ENCODE data around the gene PSMG3. TPM values are rescaled to one million over a fixed set of nuclear protein-coding genes. Genes with fewer than 3 reads are reported as not detected.

Gene PSMG3
- total RNA-seq, 1 experiment from 2014 or later = 63.0 TPM

DNA sequence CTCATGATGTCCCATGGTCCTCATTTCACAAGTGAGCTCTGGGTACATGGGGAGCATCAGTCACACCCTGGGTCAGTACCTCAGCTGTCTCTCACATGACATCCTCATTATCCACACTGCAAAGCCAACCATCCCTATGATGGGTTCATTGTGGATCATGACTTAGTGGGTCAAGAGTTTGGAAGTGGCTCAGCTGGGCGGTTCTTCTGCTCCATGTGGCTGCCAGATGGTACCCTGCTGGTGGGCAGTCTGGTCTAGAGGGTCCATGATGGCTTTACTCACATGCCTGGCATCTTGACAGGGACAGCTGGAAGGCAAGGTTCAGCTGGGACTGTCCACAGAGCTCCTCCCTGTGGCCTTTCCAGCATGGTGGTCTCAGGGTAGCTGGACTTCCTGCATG, 19.1 kb upstream of the PSMG3 start:
- peaks cover 7 to 8% of the 10 kb centered on the region in 2 experiments; a peak in 3 of 5 replicates for H3K9me3 Mint-ChIP-seq
- H2AFZ ChIP-seq (ENCODE audit: low read length) = no peak overlapping the region
- no peak overlapping the region for H4K91ac ChIP-seq (ENCODE audit: insufficient read length, low read depth, low read length)
- no peak overlapping the region for H3K18ac ChIP-seq (ENCODE audit: insufficient read length, low read depth, low read length)
- H3K4me1 ChIP-seq (ENCODE audit: insufficient read depth, low read length) = no peaks in the 10 kb centered on the region
- WGBS (ENCODE audit: extremely low coverage, insufficient read length, low lambda C conversion rate) = no CpG with 5 or more reads among the region's 1 CpG
- no peak overlapping the region for H3K14ac ChIP-seq (ENCODE audit: insufficient read depth, low read length)
- H3K27me3 ChIP-seq (ENCODE audit: insufficient read depth, low read length) = no peaks in the 10 kb centered on the region
- H4K20me1 ChIP-seq (ENCODE audit: control insufficient read depth, insufficient read depth, insufficient read length) = no peaks in the 10 kb centered on the region
- no peak overlapping the region for H3K4me3 Mint-ChIP-seq
- no peaks in the 10 kb centered on the region for H3K23me2 ChIP-seq (ENCODE audit: insufficient read length, low read depth, low read length, poor library complexity, severe bottlenecking)
- H2BK12ac ChIP-seq (ENCODE audit: insufficient read length, low read depth, low read length) = no peak overlapping the region
- no peak overlapping the region for H3K4me2 ChIP-seq (ENCODE audit: insufficient read depth, insufficient read length, low read length)
- H3K79me1 ChIP-seq (ENCODE audit: insufficient read depth, low read depth, low read length, poor library complexity, severe bottlenecking) = no peaks in the 10 kb centered on the region
- H2BK20ac ChIP-seq (ENCODE audit: low read depth, low read length, poor library complexity, severe bottlenecking) = no peak overlapping the region
- H3K36me3 Mint-ChIP-seq (ENCODE audit: insufficient read depth in 1 of 3, low read depth in 3 of 3) = peaks cover 2 to 16% (median 3%) of the 10 kb centered on the region in 3 experiments; a peak in 6 of 7 replicates
- no peak overlapping the region for H3K9ac ChIP-seq (ENCODE audit: extremely low read depth, insufficient read length, low read length)
- peaks cover 14% of the 10 kb centered on the region for H3K27me3 Mint-ChIP-seq (ENCODE audit: low read depth)
- no peak overlapping the region for H4K5ac ChIP-seq (ENCODE audit: insufficient read length, low read depth, low read length)
- no peaks in the 10 kb centered on the region for H3K79me2 ChIP-seq (ENCODE audit: insufficient read depth, low read length)
- no peak overlapping the region for H2BK120ac ChIP-seq (ENCODE audit: low read depth, low read length, poor library complexity, severe bottlenecking)
- H3K4ac ChIP-seq (ENCODE audit: low read depth, low read length) = no peak overlapping the region
- TF ChIP-seq, protein P1, sequence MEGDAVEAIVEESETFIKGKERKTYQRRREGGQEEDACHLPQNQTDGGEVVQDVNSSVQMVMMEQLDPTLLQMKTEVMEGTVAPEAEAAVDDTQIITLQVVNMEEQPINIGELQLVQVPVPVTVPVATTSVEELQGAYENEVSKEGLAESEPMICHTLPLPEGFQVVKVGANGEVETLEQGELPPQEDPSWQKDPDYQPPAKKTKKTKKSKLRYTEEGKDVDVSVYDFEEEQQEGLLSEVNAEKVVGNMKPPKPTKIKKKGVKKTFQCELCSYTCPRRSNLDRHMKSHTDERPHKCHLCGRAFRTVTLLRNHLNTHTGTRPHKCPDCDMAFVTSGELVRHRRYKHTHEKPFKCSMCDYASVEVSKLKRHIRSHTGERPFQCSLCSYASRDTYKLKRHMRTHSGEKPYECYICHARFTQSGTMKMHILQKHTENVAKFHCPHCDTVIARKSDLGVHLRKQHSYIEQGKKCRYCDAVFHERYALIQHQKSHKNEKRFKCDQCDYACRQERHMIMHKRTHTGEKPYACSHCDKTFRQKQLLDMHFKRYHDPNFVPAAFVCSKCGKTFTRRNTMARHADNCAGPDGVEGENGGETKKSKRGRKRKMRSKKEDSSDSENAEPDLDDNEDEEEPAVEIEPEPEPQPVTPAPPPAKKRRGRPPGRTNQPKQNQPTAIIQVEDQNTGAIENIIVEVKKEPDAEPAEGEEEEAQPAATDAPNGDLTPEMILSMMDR (conservative IDR thresholded peaks at IDR 0.05) = no peak
- H3T11ph ChIP-seq (ENCODE audit: low read length) = no peak overlapping the region
- H2BK15ac ChIP-seq (ENCODE audit: low read depth, low read length) = no peak overlapping the region
- no peak overlapping the region for H2BK5ac ChIP-seq (ENCODE audit: insufficient read length, low read length)
- peaks cover 16 to 19% of the 10 kb centered on the region in 2 experiments for H3K4me1 Mint-ChIP-seq
- H2AK5ac ChIP-seq (ENCODE audit: insufficient read length, low read length) = no peak overlapping the region
- no peak overlapping the region for H3K23ac ChIP-seq (ENCODE audit: insufficient read length, low read depth, low read length)
- H3K56ac ChIP-seq (ENCODE audit: insufficient read length, low read depth, low read length) = no peak overlapping the region
- H3K27ac ChIP-seq (ENCODE audit: insufficient read length, low read depth, low read length) = no peak overlapping the region
- H3K9me3 ChIP-seq (ENCODE audit: control insufficient read depth, low read depth, low read length) = no peaks in the 10 kb centered on the region
- H3K27ac Mint-ChIP-seq = no peak overlapping the region
- no peak for DNase-seq
- H4K8ac ChIP-seq (replicated peaks; ENCODE audit: insufficient read length, low read depth, low read length) = no peak overlapping the region

Data from H9 (cell line).